NK-92 treated with Interleukin-12 subunit alpha and Interleukin-12 subunit beta, amount 100 ng/mL, for 24 hours (cell line): ENCODE measurements around the gene OVCA2.
A peak's percentile ranks its signal among the peaks of the same experiment; 100 is the strongest.

Experiments
- DNase-seq: peaks from one replicate; lab custom pipeline; 2025; lab: John Stamatoyannopoulos, UW

The OVCA2 gene

DNA sequence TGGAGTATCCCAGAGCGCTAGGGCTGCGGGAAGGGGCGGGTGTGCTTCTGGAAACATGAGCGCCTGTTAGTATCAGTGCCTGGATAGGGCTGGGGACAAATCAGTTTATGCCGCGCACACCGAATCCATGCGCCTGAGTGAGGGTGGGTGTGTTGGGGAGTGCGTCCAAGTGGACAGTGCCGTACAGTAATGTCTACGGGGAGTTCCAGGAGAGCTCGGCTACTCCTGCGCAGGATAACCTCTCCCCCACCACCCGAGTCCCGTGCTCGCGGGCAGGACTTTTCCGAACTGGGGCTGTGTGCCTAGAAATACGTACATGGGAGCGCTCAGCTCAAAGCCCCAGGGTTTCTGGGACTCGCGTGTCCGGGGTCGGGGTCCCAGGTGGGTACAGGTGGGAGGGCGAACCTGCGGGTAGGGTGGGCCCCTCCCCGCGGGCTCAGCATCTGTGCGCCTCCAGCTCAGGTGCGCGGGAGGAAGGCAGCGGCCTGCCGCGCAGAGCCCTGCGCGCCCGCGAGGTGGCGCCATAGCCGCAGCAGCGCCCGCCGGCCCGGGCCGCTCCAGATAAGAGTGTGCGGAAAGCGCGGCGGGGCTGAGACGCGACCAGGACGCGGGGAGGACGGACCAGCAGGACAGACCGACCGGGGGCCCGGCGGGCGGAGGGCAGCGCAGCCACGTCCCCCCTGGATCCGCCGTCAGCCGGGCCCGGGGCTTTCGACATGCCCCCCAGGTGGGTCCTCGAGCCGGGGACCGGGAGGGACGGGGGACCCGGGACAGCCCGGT, 12.9 kb downstream of the OVCA2 start, which contains the start of gene HIC1:
Gene HIC1, plus strand, starts transcription at position 592 of the 780 bp plus-strand sequence. CDS start 1,588 bp downstream, outside the sequence.
- peak; percentile 65 for DNase-seq

DNA sequence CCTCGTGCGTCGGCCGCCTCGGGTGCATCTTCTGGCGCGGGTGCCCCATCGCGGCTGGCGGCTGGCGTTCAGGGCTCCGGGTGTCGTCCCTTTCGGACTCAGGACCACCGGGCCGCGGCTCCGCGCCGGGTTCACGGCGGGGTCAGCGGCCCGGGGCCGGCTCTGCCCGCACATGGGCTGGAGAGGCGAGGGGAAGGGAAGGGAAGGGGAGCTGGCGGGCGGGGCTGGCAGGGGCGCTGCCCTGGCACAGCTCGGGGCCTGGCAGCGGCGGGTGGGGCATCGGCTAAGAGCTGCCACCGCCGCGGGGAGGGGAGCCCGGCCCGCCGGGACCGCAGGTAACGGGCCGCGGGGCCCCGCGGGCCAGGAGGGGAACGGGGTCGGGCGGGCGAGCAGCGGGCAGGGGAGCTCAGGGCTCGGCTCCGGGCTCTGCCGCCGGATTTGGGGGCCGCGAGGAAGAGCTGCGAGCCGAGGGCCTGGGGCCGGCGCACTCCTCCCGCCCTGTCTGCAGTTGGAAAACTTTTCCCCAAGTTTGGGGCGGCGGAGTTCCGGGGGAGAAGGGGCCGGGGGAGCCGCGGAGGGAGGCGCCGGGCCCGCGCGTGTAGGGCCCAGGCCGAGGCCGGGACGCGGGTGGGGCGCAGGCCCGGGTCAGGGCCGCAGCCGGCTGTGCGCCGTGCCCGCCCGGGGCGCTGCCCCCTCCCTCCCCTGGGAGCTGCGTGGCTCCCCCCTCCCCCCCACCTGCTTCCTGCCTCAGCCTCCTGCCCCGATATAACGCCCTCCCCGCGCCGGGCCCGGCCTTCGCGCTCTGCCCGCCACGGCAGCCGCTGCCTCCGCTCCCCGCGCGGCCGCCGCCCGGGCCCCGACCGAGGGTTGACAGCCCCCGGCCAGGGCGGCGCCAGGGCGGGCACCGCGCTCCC, 13.7 kb downstream of the OVCA2 start:
- DNase-seq: no peak

DNA sequence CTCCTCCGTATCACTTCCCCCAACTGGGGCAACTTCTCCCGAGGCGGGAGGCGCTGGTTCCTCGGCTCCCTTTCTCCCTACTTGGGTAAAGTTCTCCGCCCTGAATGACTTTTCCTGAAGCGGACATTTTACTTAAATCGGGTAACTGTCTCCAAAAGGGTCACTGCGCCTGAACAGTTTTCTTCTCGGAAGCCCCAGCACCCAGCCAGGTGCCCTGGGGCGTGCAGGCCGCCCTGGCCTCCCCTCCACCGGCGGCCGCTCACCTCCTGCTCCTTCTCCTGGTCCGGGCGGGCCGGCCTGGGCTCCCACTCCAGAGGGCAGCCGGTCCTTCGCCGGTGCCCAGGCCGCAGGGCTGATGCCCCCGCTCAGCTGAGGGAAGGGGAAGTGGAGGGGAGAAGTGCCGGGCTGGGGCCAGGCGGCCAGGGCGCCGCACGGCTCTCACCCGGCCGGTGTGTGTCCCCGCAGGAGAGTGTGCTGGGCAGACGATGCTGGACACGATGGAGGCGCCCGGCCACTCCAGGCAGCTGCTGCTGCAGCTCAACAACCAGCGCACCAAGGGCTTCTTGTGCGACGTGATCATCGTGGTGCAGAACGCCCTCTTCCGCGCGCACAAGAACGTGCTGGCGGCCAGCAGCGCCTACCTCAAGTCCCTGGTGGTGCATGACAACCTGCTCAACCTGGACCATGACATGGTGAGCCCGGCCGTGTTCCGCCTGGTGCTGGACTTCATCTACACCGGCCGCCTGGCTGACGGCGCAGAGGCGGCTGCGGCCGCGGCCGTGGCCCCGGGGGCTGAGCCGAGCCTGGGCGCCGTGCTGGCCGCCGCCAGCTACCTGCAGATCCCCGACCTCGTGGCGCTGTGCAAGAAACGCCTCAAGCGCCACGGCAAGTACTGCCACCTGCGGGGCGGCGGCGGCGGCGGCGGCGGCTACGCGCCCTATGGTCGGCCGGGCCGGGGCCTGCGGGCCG, 14.7 kb downstream of the OVCA2 start:
- no peak for DNase-seq

DNA sequence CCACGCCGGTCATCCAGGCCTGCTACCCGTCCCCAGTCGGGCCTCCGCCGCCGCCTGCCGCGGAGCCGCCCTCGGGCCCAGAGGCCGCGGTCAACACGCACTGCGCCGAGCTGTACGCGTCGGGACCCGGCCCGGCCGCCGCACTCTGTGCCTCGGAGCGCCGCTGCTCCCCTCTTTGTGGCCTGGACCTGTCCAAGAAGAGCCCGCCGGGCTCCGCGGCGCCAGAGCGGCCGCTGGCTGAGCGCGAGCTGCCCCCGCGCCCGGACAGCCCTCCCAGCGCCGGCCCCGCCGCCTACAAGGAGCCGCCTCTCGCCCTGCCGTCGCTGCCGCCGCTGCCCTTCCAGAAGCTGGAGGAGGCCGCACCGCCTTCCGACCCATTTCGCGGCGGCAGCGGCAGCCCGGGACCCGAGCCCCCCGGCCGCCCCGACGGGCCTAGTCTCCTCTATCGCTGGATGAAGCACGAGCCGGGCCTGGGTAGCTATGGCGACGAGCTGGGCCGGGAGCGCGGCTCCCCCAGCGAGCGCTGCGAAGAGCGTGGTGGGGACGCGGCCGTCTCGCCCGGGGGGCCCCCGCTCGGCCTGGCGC, 15.4 kb downstream of the OVCA2 start:
- DNase-seq: no peak

DNA sequence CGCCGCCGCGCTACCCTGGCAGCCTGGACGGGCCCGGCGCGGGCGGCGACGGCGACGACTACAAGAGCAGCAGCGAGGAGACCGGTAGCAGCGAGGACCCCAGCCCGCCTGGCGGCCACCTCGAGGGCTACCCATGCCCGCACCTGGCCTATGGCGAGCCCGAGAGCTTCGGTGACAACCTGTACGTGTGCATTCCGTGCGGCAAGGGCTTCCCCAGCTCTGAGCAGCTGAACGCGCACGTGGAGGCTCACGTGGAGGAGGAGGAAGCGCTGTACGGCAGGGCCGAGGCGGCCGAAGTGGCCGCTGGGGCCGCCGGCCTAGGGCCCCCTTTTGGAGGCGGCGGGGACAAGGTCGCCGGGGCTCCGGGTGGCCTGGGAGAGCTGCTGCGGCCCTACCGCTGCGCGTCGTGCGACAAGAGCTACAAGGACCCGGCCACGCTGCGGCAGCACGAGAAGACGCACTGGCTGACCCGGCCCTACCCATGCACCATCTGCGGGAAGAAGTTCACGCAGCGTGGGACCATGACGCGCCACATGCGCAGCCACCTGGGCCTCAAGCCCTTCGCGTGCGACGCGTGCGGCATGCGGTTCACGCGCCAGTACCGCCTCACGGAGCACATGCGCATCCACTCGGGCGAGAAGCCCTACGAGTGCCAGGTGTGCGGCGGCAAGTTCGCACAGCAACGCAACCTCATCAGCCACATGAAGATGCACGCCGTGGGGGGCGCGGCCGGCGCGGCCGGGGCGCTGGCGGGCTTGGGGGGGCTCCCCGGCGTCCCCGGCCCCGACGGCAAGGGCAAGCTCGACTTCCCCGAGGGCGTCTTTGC, 16.2 kb downstream of the OVCA2 start:
- no peak for DNase-seq

DNA sequence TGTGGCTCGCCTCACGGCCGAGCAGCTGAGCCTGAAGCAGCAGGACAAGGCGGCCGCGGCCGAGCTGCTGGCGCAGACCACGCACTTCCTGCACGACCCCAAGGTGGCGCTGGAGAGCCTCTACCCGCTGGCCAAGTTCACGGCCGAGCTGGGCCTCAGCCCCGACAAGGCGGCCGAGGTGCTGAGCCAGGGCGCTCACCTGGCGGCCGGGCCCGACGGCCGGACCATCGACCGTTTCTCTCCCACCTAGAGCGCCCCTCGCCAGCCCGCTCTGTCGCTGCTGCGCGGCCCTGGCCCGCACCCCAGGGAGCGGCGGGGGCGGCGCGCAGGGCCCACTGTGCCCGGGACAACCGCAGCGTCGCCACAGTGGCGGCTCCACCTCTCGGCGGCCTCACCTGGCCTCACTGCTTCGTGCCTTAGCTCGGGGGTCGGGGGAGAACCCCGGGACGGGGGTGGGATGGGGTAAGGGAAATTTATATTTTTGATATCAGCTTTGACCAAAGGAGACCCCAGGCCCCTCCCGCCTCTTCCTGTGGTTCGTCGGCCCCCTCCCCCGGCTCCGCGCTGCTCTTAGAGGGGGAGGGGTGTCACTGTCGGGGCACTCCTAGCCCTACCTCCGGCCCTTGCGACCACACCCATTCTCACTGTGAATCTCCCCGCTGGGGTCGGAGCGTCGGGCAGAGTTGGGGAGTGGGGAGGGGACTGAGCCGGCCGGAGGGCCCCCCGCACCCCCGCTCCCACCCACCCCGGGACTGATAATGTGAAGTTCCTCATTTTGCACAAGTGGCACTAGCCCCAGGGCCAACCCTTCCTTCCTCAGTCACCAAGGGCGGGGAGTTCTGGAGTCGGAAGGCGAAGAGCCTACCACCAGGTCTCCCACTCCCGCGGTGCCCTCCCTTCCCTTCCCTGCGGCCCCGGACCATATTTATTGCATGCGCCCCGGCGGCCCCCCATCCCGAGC, 17.0 kb downstream of the OVCA2 start:
- DNase-seq: no peak

DNA sequence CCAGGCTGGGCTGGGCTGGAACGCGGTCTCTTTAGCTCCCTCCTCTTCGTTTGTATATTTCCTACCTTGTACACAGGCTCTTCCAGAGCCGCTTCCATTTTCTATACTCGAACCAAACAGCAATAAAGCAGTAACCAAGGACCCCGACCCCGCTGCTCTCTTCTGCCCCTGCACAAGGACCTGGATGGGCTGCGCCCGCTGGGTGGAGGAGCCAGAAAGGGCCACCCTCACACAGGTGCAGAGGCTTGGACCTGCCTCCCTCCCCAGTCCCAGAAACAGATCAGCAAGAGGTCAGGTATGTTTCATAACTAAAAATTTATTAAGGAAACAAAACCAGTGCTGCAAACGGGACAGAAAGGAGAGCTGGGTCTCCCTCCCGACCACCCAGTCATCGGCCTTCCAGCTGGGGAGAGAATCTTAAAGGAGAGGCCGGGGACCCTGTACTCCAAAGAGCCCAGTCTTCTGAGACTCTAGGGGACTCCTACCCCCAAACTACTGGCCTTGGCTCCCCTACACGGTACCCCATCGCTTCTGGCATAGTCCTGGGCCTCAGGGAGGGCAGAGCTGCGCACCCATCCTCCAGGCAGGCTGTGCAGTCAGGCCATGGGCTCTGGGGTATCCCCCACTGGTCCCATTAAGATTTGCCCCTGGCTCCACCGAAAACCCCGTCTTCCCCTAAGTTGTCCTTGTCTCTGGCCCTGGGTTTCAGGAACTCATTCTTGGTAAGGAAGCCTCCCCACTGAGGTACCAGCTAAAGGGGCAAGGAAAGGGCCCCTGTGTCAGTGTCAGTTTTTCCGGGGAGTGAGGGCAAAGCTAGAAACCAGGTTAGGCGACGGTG, 17.9 kb downstream of the OVCA2 start:
- DNase-seq: no peak

DNA sequence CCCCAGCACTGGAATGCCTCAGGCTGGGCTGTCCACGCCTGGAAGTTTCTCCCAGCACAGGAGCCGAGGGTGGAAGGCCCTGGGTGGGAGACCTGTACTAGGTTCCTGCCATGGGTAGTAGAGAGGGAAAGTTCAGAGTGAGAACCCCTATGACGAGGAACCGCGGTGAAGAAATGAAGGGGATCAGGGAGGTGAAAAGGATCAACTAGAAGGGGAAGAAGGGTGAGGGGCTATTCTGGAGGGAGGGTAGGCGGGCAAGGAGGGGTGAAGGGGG, 18.5 kb downstream of the OVCA2 start:
- no peak for DNase-seq

DNA sequence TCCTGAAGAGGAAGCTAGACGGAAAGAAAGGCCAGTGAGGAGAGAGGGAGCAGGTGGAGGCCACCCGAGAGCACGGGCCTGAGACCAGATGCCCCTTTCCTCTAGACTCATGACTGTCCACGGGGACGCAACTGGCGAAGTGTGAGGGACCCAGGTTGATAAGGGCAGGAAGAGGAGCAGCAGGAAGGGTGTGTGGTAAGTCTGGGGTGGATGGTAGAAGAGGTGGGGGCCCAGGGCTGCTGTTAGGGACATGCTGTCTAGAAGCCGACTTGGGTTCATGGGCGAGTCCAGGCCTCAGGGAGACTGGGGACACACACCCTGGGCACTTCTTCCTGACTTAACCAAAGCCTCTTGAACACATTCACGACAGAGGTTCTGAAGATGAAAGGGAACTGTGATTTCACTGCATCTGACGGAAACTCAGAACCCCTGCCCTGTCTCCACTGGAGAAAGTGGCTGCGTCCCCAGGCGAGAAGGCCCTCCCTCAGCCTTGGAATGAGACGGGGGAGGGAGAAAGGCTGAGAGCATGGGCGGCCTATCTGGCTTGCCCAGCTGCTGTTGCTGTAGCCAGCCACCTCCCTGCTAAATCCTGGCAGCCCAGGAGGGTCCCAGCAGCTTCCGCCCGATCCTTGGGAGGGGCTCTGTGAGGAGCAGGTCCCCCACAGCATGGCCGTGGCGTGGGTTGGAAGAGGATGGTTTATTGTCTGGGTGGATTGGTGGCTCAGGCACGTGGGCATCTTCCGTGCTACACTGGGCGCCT, 19.0 kb downstream of the OVCA2 start:
- no peak for DNase-seq

DNA sequence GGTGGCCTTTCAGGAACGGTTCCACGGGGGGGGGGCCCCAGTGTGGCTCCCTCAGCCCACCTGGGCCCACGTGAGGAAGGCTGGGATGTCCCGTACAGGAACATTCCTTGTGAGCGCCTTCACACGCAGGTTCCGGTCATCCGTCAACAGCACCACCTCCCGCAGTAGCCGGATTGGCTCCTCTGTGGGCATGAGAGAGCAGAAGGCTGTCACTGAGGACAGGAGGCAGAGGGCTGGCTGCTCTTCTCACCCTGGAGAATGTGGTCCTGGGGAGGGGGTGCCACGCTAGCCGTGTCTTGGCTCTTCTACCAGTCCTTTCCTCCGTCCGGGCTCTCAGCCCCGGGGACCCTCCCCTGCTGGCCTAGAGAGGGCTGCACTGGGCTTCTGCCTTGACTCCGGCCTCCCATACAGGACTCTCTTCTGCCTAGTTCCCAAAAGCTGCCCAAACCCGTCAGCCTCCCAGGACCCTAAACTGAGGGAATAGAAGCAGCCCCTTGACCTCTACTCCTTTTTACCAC, 19.7 kb downstream of the OVCA2 start:
- DNase-seq: no peak

DNA sequence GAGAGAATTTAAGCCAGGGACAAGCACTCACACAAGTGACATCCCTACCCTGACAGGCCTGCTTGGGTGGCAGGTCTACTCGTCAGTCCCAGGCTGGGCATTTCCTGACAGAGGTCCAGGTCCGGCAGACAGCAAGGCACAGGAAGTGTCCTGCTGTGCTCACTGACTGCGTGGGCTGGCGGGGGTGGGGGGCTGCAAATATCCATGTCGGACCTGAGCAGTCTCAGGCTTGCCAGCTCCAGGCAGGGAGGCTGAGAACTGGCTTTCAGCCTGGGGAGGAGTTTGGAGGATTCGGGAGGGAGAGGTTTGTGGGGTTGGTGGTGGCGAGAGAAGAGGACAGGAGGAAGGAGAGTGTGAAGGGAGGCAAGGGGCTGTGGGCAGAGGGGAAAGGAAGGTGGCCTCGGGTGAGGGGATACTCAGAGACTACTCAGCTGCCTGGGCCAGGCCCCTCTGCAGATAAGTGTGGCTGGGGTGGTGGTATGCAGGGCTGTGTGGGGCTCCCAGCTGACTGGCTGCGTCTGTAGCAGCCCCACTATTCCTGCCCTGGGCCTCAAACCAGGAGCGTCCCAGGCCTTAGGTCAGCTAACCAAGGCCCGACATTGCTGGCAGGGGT, 20.9 kb downstream of the OVCA2 start:
- DNase-seq: no peak

DNA sequence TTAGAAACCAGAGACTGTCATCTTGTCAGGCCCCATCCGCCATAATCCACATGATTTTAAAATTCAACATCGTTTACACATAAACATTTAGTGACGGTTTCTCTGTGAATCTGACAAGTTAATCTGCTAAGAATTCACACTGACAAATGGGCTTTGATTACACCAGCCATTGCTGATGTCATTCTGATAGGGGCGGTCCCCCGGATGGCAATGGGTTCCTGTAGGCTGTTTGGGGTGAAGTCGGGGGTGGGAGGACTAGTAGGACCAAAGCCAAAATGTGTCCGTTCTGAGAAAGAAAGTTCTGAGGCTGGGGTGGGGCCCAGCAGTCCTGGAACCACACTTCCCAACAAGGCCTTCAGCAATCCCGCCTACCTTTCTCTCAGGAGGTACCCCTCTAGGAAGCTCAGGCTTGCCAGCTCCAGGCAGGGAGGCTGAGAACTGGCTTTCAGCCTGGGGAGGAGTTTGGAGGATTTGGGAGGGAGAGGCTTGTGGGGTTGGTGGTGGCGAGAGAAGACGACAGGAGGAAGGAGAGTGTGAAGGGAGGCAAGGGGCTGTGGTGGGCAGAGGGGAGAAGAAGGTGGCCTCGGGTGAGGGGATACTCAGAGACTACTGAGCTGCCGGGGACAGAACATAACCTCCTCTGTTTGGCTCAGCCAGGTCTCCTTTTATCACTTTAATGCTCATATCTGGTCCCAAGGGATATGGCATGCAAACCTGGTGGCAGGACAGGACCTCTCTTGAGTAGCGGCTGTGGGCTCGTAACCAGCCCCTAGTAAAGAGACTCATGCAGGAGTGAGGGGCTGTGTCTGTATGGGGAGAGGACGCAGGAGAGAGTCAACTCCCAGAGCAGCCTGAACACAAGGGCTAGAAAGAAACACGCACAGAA, 21.7 kb downstream of the OVCA2 start:
- no peak for DNase-seq

DNA sequence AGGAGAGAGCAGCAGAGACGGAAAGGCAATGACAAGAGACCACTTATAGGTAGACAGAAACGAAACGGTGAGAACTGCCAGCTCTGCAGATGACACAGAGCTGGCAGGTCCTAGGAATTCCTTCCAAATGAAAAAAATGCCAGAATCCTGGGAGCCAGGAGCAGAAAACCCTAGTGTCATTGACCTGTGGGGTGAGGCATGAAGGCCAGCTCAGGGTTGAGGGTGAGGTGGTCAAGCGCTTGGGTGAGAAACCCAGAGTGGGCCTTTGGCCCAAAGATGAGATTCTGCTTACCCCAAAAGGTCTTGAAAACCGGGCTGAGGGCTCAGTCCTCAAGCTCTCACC, 22.3 kb downstream of the OVCA2 start:
- DNase-seq: no peak

DNA sequence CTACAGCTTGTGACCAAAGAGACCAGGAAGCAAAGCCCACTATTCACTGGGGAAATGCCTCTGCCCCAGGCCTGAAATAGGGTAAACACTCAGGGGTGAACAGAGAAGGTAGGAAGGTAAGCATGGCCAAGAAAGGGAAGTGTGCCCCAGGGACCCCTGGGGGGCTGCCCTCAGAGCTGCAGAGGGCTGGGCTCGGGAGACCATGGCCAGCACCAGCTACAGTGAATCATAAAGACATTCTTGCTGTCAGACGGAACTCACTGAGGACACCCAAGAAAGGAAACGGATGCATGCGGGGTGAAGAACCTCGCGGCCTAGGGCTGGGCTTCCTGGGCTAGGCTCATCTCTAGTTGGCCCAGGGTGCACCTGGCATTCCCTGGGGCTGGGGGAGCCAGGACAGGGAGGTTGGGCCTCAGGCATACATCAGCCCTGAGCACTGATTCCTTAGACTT, 22.7 kb downstream of the OVCA2 start:
- no peak for DNase-seq

DNA sequence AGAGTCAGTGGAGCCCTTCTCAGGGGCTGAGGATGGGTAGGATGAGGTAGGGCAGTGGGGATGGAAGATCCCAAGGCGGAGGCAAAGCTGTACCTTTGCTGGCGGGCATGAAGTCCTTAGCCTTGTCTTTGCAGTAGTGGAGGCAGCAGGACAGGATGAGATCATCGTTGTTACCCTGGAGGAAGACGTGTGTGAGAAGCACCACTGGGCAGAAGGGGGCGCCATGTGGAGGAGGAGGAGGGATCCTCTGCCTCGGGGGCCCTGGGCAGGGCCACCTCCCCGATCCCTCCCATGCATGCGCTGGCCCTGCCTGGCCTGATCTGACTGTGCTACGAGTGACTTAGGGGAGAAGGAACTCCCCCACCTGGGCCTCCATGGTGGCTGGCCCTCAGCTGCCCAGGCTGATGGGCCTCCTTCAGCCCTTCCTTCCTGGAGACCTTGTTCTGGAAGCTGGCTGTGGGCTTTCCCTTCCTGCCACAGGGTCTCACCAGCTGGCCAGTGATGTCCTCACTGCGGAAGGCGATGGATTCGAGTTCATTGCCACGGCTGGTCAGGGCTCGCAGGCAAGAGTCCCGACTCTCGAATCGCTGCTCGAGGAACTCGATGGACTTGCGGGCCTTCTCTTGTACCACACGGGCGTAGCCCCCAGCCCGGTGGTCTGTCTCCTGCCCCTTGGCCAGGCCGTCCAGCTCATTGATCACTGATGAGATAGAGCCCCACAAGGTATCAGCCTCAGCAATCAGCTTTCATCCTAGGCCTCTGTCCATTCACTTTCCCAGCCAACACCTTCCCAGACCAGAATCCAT, 23.4 kb downstream of the OVCA2 start:
- no peak for DNase-seq
